Activated CD4-positive, alpha-beta memory T cell treated with anti-CD3 and anti-CD28 coated beads, Interleukin-2, amount 10 ng/mL, durations not matched to agents 7 days and 5 days (primary cell): ENCODE measurements around the gene INPP5E. TPM values are rescaled to one million over a fixed set of nuclear protein-coding genes. Genes with fewer than 3 reads are reported as not detected.

Experiments used
- CTCF ChIA-PET: fragments of 350-600 bp; sonication (Branson Sonifier 250); formaldehyde crosslinking; loops from one replicate; lab custom pipeline; 2021; ENCODE audit warnings: antibody characterized with exemption, inconsistent platforms; lab: Charles Lee
- POLR2A ChIA-PET: fragments of 350-600 bp; sonication (Branson Sonifier 250); formaldehyde crosslinking; loops from one replicate; lab custom pipeline; 2021; ENCODE audit warnings: antibody characterized with exemption; lab: Charles Lee
- DNase-seq: peaks from one replicate; pipeline ENCODE4 v3.0.0-alpha.2; 2020
- H3K27ac Mint-ChIP-seq: one replicate; pipeline ENCODE4 v1.8.0; 2021; ENCODE audit warnings: mild to moderate bottlenecking, mixed read lengths
- H3K27me3 Mint-ChIP-seq: one replicate; pipeline ENCODE4 v1.8.0; 2021; ENCODE audit warnings: mixed read lengths
- H3K36me3 Mint-ChIP-seq: one replicate; pipeline ENCODE4 v1.8.0; 2021; ENCODE audit warnings: low read depth, mixed read lengths
- H3K4me1 Mint-ChIP-seq: one replicate; pipeline ENCODE4 v1.8.0; 2021; ENCODE audit warnings: mixed read lengths
- H3K4me3 Mint-ChIP-seq: one replicate; pipeline ENCODE4 v1.8.0; 2021; ENCODE audit warnings: mild to moderate bottlenecking, mixed read lengths
- H3K9me3 Mint-ChIP-seq: one replicate; pipeline ENCODE4 v1.8.0; 2021; ENCODE audit warnings: mixed read lengths
- total RNA-seq, 2 experiments: library from RNA; stranded (reverse); gene quantifications; one replicate each; pipeline ENCODE4 v1.2.3, GENCODE V29; 2021

INPP5E gene
- total RNA-seq, 2 experiments from 2014 or later: 19.5 to 21.6 TPM

- POLR2A ChIA-PET: interaction anchor here (0.8 to 3.6 kb wide), 5 partner anchors 9 to 38 kb away, joined by 4 to 27 read pairs (median 6); partner anchors contain the start of genes DNLZ, ENTR1 and PMPCA
- H3K36me3 Mint-ChIP-seq: peaks cover 50% of the 10 kb centered on the region
Measured at GRCh38 chr9:136401173-136401922, 38.3 kb downstream of the INPP5E start.

GRCh38 chr9:136400038-136400834 lies 39.4 kb downstream of the INPP5E start, which contains the start of gene SNAPC4:
TSS of gene SNAPC4 (minus strand) at chr9:136400170. CDS start at chr9:136398428, 1,742 bp downstream.
- Mint-ChIP-seq H3K27me3 (no peaks in the 10 kb centered on the region), H3K4me1 (peaks cover 61% of the 10 kb centered on the region), H3K9me3 (no peaks in the 10 kb centered on the region), H3K27ac (peak within 1 kb of the TSS; percentile 78), H3K4me3 (peak within 1 kb of the TSS; percentile 83), H3K36me3 (peaks cover 47% of the 10 kb centered on the region)
- DNase-seq: peak; percentile 89
- ChIA-PET CTCF (interaction anchor here (0.6 to 3.9 kb wide), 9 partner anchors 10 to 685 kb away, joined by 3 to 31 read pairs (median 6); partner anchors contain the start of genes DNLZ, ENTR1 and PMPCA), POLR2A (interaction anchor here (0.8 to 3.6 kb wide), 7 partner anchors 10 to 39 kb away, joined by 3 to 27 read pairs (median 5); partner anchors contain the start of genes DNLZ, ENTR1 and PMPCA)

More at GRCh38 chr9:136401173-136401922, 38.3 kb downstream of the INPP5E start:
- Mint-ChIP-seq H3K4me1 (peaks cover 68% of the 10 kb centered on the region), H3K27me3 (no peaks in the 10 kb centered on the region), H3K9me3 (no peaks in the 10 kb centered on the region), H3K27ac (peak overlapping the region; percentile 44), H3K4me3 (peak overlapping the region; percentile 41)
- CTCF ChIA-PET: interaction anchor here (0.6 to 3.9 kb wide), 8 partner anchors 9 to 684 kb away, joined by 3 to 31 read pairs (median 6); partner anchors contain the start of genes DNLZ, ENTR1 and PMPCA
- no peak for DNase-seq

- POLR2A ChIA-PET: interaction anchor here (0.9 to 3.3 kb wide), 6 partner anchors 10 to 39 kb away, joined by 3 to 27 read pairs (median 4); partner anchors contain the start of genes ENTR1 and PMPCA
- Mint-ChIP-seq H3K27me3 (no peaks in the 10 kb centered on the region), H3K9me3 (no peaks in the 10 kb centered on the region), H3K4me3 (peak overlapping the region; percentile 83), H3K36me3 (peaks cover 44% of the 10 kb centered on the region), H3K27ac (peak overlapping the region; percentile 78), H3K4me1 (peaks cover 52% of the 10 kb centered on the region)
- CTCF ChIA-PET: interaction anchor here (1.5 to 2.9 kb wide), 2 partner anchors 10 to 11 kb away, joined by 3 to 22 read pairs; partner anchors contain the start of genes ENTR1 and PMPCA
- peak; percentile 42 for DNase-seq
Measured at GRCh38 chr9:136399176-136400037, 40.2 kb downstream of the INPP5E start.

DNA sequence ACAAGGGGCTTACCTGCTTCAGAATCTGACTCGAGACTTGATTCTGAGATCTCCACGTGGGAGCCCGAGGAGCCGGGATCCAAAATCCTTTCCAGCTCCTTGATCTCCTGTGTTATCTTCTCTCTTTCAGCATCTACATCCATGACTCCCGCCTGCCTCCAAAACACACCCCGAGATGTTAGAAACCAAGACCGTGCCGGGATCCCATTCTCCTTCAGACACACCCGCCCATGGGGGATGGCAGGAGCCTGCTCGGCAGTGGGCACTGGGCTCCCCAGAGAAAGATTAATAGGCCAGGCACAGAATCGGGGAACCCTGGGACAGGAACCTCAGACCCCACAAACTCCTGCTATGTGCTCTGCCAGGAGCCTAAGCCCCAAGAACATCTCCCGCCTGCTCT lies 41.4 kb downstream of the INPP5E start:
- POLR2A ChIA-PET: interaction anchor here (0.9 to 1.2 kb wide), 3 partner anchors 9 to 791 kb away, joined by 3 read pairs; no protein-coding TSS in a partner anchor
- CTCF ChIA-PET: interaction anchor here (1.5 kb wide), 1 partner anchor 11 kb away, joined by 3 read pairs; no protein-coding TSS in a partner anchor
- Mint-ChIP-seq H3K27me3 (no peaks in the 10 kb centered on the region), H3K4me1 (peaks cover 41% of the 10 kb centered on the region), H3K9me3 (no peaks in the 10 kb centered on the region), H3K36me3 (peaks cover 36% of the 10 kb centered on the region), H3K27ac (no peak overlapping the region), H3K4me3 (peak overlapping the region; percentile 83)
- DNase-seq: no peak

GRCh38 chr9:136397643-136398042 lies 42.0 kb downstream of the INPP5E start:
- Mint-ChIP-seq H3K4me1 (peaks cover 38% of the 10 kb centered on the region), H3K36me3 (peaks cover 36% of the 10 kb centered on the region), H3K27ac (no peak overlapping the region), H3K9me3 (no peaks in the 10 kb centered on the region), H3K27me3 (no peaks in the 10 kb centered on the region), H3K4me3 (no peak overlapping the region)
- DNase-seq: no peak
- CTCF ChIA-PET: interaction anchor here (0.6 to 1.5 kb wide), 2 partner anchors 12 to 20 kb away, joined by 3 to 4 read pairs; no protein-coding TSS in a partner anchor
- POLR2A ChIA-PET: interaction anchor here (0.9 to 2.2 kb wide), 3 partner anchors 12 to 791 kb away, joined by 3 to 7 read pairs (median 3); no protein-coding TSS in a partner anchor

DNA sequence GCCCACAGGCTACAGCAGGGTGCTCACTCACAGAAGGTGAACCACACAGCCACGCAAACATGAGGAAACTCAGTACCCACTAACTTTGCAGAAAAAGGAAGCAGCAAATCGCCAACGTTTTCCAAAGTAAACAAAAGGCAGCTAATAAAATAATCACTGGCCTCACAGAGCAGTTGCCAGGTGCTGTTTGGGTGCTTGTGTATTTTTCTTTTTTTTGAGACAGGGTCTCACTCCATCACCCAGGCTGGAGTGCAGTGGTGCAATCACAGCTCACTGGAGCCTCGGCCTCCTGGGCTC lies 43.5 kb downstream of the INPP5E start:
- Mint-ChIP-seq H3K9me3 (no peaks in the 10 kb centered on the region), H3K27me3 (no peaks in the 10 kb centered on the region), H3K4me3 (no peak overlapping the region), H3K4me1 (peaks cover 25% of the 10 kb centered on the region), H3K36me3 (peaks cover 36% of the 10 kb centered on the region), H3K27ac (no peak overlapping the region)
- DNase-seq: no peak
- POLR2A ChIA-PET: interaction anchor here (1.0 to 2.2 kb wide), 3 partner anchors 8 to 13 kb away, joined by 3 to 7 read pairs (median 4); no protein-coding TSS in a partner anchor
- CTCF ChIA-PET: interaction anchor here (0.8 kb wide), 1 partner anchor 84 kb away, joined by 3 read pairs; no protein-coding TSS in a partner anchor

DNA sequence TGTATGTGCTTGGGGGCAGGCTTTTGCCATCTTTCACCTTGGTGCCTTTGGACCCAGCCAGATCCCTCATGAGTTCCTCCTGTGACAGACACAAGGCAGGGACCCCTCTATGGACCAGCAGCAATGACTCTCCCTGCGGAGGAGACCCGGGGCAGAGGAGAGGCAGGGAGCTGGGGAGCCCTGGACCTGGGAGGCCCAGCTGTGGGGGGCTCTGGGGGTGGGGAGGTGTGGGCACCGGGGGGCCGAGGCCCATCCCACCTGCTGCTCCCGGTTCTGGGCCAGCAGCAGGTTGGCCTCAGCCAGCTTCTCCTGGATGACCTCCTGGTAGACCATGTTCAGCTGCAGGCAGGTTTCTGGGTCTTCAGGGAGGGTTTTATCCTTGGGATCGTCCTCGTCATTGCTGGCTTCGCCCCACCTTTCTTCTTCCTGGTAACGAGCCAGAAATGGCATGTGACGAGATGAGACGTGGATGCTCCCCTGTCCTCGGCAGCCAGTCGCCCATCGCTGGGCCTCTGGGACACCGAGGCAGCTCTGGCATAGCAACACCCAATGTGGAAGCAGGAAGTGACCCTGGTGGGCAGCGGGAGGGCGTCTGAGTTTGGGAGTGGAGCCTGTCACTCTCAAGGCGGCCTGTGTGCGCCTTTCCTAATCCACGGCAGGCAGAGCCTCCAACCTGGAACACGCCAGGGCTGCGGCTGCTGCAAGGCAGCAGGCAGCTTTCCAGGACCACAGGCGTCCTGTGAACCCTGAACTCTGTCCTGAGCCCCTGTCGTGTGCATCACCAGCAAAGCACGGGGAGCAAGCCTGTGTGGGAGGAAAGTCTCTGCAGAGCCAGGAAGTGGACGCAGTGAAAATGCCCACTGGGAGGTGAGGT lies 44.1 kb downstream of the INPP5E start:
- Mint-ChIP-seq H3K4me3 (no peak overlapping the region), H3K27me3 (no peaks in the 10 kb centered on the region), H3K27ac (no peak overlapping the region), H3K9me3 (no peaks in the 10 kb centered on the region), H3K4me1 (peaks cover 20% of the 10 kb centered on the region), H3K36me3 (peaks cover 36% of the 10 kb centered on the region)
- ChIA-PET POLR2A (interaction anchor here (1.0 to 2.2 kb wide), 4 partner anchors 9 to 33 kb away, joined by 3 to 7 read pairs (median 4); no protein-coding TSS in a partner anchor), CTCF (interaction anchor here (0.8 kb wide), 1 partner anchor 83 kb away, joined by 3 read pairs; no protein-coding TSS in a partner anchor)
- no peak for DNase-seq

- Mint-ChIP-seq H3K9me3 (no peaks in the 10 kb centered on the region), H3K4me1 (peaks cover 17% of the 10 kb centered on the region), H3K4me3 (no peak overlapping the region), H3K27me3 (no peaks in the 10 kb centered on the region), H3K36me3 (peaks cover 36% of the 10 kb centered on the region), H3K27ac (no peak overlapping the region)
- no peak for DNase-seq
- POLR2A ChIA-PET: interaction anchor here (1.1 kb wide), 1 partner anchor 32 kb away, joined by 3 read pairs; no protein-coding TSS in a partner anchor
- CTCF ChIA-PET: no interaction called here
Measured at GRCh38 chr9:136395020-136395340, 44.7 kb downstream of the INPP5E start.

DNA sequence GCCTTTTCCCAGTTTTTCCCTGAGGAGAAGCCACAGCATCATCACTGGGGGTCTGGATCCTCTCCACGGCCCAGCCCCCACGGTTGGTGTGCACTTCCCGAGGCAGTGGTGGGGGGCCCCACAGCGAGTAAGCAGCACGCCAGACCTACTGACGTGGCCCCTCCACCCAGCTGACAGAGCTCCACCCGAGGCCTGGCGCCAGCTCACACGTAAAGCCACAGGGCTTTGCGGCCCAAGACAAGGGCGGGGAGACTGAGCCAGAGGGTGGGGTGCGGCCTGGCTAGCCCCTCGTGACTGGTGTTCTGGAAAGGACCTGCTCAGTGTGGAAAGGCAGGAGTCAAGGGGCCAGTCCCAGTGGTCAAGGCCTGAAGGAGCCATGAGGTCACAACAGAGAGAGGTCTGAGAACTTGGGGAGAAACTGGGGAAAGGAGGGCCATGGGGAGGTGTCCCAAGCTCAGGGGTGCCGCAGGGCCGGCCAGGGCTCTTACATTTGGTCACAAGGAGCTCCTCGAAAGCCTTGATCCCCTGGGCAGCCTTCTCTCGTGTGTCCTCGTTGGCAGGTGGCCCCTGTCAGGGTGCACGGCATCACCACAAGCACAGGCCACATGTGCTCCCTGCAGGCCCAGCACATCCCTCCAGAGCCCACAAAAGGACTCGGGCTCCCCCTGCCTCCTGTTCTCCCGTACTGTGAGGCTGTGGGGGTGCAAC lies 45.2 kb downstream of the INPP5E start:
- Mint-ChIP-seq H3K27ac (no peak overlapping the region), H3K27me3 (no peaks in the 10 kb centered on the region), H3K36me3 (peaks cover 39% of the 10 kb centered on the region), H3K4me3 (no peak overlapping the region), H3K9me3 (no peaks in the 10 kb centered on the region), H3K4me1 (peaks cover 19% of the 10 kb centered on the region)
- CTCF ChIA-PET: no interaction called here
- POLR2A ChIA-PET: no interaction called here
- no peak for DNase-seq

GRCh38 chr9:136393531-136393930 lies 46.1 kb downstream of the INPP5E start:
- H3K36me3 Mint-ChIP-seq: peaks cover 33% of the 10 kb centered on the region
- no peak for DNase-seq
- H3K4me3 Mint-ChIP-seq: no peak overlapping the region
- H3K27me3 Mint-ChIP-seq: no peaks in the 10 kb centered on the region
- no peak overlapping the region for H3K27ac Mint-ChIP-seq
- CTCF ChIA-PET: no interaction called here
- POLR2A ChIA-PET: interaction anchor here (1.1 kb wide), 1 partner anchor 30 kb away, joined by 3 read pairs; the partner anchor contains the start of gene DNLZ
- no peaks in the 10 kb centered on the region for H3K9me3 Mint-ChIP-seq
- peaks cover 16% of the 10 kb centered on the region for H3K4me1 Mint-ChIP-seq
